A673 (cell line): ENCODE measurements around the gene GCNT3.

ENCODE experiments used
- EZH2 ChIP-seq: fragments of 200-600 bp; sonication (generic); IDR thresholded peaks from 2 replicates; pipeline ENCODE4 v1.6.1; 2017; ENCODE audit warnings: borderline replicate concordance, low read depth, mild to moderate bottlenecking, mixed read lengths, antibody characterized with exemption, low read length; ENCODE audit not compliant: poor library complexity, severe bottlenecking
- TF ChIP-seq, protein P1 (sequence below): fragments of 300-800, 200-600 bp; sonication (generic); conservative IDR thresholded peaks from 2 replicates; pipeline ENCODE4 v1.5.1; 2017; ENCODE audit warnings: low read depth, mild to moderate bottlenecking, antibody characterized with exemption, low read length, moderate library complexity, mixed read lengths

GRCh38 chr15:59587085-59587826 lies 24.3 kb upstream of the GCNT3 start:
- TF ChIP-seq, protein P1, sequence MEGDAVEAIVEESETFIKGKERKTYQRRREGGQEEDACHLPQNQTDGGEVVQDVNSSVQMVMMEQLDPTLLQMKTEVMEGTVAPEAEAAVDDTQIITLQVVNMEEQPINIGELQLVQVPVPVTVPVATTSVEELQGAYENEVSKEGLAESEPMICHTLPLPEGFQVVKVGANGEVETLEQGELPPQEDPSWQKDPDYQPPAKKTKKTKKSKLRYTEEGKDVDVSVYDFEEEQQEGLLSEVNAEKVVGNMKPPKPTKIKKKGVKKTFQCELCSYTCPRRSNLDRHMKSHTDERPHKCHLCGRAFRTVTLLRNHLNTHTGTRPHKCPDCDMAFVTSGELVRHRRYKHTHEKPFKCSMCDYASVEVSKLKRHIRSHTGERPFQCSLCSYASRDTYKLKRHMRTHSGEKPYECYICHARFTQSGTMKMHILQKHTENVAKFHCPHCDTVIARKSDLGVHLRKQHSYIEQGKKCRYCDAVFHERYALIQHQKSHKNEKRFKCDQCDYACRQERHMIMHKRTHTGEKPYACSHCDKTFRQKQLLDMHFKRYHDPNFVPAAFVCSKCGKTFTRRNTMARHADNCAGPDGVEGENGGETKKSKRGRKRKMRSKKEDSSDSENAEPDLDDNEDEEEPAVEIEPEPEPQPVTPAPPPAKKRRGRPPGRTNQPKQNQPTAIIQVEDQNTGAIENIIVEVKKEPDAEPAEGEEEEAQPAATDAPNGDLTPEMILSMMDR: no peak
- TF ChIP-seq EZH2: no peak
